GM19438 (cell line): ENCODE measurements around the gene BAG5.
A peak's percentile ranks its signal among the peaks of the same experiment; 100 is the strongest.

ENCODE experiments used
- ATAC-seq: cut with Tn5 transposase; IDR thresholded peaks from one replicate; pipeline ENCODE4 v1.9.1; 2021; ENCODE audit warnings: low read depth; ENCODE audit not compliant: unreplicated experiment

Gene BAG5

DNA sequence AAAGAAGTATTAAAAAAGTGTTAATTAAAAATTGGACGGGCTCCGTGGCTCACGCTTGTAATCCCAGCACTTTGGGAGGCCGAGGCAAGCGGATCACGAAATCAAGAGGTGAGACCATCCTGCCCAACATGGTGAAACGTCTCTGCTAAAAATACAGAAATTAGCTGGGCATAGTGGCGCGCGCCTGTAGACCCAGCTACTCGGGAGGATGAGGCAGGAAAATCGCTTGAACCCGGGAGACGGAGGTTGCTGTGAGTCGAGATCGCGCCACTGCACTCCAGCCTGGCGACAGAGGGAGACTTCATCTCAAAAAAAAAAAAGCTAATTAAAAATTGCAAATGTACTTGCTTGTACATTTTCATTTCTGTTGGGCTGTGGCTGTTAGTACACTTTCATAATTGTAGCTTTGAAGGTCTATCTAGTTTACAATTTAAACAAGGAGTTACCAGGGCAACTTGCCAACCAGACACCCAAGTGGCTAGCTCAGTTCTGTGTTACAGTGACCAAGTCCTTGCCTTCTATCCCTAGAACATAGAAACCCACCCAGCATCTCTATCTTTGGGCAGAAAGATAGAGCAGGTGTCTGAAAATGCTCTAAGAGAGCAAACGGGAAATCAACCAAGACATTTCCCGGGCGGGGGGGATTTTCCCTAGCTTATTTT, 1.5 kb upstream of the BAG5 start:
- no peak for ATAC-seq

DNA sequence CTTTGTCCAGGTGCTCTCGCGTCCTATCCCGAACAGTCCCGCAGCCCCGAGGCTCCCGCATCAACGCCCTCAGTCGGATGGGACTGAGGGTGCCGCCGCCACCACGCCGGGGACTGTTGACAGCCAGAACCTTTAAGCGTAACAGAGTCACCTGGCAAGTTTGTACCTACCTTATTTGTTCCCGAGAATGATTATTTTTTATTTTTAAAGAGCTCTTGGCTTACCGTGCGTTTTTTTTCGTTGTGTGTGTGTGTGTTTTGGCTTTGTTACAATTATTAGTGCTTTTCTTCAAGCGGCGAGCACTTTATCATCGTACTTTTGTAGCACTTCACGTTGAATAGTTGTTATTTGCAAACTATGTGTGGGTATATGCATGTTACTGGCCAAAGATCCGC, 766 bp upstream of the BAG5 start:
- no peak for ATAC-seq

DNA sequence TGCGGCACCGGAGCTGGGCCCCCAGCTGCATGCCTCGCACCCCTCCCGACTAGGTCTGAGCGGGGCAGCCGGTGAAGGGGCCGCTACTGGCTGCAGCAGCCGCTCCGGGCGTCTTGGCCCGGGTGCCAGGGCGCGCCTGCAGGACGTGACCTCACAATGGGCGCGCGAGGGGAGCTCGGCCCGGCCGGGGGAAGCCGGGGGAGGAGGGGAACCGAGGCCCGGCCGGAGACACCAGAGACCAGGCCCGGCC, 353 bp downstream of the BAG5 start:
- peak; percentile 21 for ATAC-seq

DNA sequence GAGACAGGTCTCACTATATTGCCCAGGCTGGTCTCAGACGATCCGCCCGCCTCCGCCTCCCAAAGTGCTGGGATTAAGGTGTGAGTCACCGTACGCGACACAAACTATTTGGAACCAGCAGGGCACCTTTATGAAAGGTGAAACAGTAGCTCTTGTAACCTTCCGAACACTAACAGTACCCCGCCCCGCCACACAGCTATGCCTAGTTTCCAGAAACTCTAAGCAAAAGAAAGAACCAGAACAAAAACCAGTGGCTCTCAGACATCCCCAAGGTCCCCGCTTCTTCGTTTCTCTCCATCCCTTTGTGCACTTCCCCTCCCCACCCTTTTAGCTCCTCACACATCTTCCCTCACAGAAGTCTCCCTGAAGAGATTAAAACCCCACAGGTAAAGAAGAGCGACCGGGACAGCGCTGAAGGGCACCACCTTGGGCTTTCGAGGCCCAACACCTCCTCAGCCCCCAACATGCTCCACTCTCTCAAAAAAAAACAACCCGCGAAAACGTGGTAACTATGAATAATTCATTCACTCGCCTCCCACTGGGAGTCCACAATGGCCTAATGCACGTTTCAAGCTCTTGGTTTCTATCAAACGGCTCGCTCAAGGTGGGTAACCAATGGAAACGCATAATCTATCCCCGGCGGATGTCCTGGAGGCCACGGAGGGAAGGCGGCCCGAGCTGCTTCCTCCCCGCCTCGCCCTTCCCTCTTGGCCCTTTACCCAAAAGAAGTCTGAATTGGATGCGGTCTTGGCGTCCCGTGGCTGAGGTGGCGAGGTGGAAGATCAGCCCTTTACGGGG, 877 bp downstream of the BAG5 start:
- ATAC-seq, result peak; percentile 25

GRCh38 chr14:103560691-103561090, 1.8 kb downstream of the BAG5 start:
- no peak for ATAC-seq

DNA sequence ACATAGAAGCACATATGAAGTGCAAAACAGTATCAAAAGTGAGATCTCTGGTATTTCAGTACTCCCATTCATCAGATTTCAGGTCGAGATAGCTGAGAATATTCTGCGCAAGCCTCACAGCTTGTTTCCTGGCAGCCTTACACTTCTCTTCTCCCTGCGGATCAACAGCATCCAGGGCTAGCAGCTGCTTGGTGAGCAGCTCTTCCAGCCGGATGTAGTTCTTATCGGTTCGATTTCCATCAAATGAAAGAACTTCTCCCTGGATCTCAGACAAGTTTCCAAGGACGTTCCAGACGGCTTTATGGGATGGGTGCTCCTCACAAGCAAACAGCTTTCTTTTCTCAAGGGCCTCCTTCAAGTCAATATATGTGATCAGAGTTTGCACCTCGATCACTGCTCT, 2.7 kb downstream of the BAG5 start:
- no peak for ATAC-seq

DNA sequence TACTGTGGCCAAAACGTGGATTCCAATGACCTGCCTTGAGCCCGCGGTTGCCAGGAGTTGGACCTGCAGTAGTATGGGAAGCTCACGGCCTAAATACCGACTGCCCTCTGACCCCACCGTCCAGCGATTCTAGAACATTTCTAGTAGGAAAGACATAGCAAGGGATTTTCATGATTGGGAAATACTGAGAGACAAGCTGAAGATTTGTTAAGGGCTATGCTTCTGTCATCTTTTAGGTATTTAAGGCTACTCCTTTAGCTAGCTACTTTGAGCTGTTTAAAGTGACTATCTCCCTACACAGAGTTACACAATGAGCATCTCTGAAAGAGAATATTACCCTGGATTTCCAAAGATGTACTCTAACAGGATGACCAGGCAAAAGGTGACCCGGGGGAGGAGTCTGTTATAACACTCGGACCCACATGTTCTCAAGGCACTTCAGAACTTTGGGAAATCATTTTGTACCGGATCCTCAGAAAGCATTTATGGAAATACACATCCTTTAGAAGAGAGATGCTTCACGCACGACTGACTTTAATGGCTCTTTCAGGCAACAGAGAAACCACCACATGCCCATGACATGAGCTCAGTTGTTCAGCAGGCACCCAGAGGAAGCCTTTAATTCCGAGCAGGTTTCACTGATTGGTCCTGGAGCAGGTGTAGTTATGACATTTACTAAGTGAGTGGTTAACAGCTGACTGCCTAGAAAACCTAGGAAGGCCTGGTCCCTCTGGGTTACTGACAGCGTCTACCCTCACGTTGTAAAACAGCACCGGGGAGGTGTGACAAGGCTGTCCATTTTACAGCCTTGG, 4.2 kb downstream of the BAG5 start:
- ATAC-seq, result no peak

DNA sequence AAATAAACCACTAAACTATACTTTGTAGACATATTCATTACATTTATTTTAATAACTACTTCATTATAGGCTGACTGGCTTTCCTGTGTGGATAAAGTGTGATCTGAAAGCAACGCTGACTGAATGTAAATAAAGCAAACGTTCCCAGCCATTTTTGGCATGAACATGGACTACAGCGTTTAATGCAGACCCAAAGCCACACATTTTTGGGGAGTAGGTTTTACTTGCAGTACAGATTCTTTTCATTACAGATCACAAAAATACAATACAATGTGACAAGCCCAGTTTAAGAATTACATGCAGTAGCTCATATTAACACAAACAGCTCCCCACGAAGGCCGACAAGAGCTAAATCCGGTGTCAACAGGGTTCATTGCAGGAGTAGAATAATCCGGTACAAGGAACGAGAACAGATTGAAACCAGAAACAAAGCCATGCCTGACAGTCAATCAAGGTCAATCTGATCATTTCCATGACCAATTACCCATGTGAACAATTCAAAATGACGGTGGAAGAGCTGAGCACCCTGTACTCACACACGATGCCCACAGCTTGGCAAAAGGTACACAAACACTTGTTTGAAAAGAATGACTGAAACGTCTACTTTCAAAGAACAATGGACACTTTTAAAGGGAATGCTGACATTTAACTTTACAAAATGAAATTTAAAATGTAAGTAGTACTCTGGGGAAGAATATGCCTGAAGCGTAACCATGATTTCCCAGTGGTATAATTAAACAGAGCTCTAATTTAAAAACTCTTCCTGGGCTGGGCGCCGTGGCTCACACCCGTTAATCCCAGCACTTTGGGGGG, 5.3 kb downstream of the BAG5 start:
- ATAC-seq, result no peak

DNA sequence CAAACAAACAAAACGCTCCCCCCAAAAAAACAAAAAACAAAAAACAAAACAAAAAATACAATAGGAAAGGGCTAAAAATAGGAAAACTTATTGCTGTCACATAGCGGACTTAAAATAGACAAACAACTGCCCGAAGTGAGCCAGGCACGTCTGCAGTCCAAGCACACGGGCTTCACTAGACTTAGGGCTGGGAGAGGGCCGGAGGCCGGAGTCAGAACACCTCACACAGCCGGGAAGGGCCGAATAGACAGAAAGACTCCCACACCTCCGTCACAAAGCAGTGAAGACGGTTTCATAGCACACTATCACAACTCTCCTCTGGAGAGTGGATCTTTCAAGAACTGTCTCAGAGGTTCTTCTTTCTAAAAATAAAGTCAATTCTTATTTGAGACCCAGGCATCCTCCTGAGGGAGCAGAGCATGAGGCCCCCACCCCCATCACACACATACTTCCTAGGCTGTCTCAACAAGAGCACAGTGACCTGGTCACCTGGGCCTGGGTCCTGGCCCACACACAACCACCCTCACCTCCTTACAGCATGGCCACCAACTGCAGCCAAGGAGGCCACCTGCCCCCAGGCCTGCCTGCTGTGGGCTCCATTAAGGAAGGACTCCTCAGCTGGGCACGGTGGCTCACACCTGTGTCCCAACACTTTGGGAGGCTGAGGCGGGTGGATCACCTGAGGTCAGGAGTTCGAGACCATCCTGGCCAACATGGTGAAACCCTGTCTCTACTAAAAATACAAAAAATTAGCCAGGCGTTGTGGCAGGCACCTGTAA, 6.7 kb downstream of the BAG5 start:
- no peak for ATAC-seq

DNA sequence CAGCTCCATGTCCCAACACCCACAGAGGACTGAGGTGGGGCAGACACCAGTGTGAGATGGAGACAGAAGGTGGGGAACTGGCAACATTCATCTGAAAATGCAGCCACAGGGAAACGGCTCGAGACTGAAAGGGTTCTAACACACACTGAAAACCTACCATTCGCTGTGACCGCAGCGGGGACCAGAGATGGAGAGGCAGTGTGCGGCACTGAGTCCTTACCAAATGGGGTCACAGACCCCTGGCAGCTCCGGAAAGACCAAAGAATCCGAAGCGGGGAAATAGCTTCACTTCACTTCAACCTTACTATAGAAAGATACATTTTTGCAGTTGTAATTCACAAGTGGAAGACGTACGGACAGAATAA, 9.6 kb downstream of the BAG5 start:
- no peak for ATAC-seq

DNA sequence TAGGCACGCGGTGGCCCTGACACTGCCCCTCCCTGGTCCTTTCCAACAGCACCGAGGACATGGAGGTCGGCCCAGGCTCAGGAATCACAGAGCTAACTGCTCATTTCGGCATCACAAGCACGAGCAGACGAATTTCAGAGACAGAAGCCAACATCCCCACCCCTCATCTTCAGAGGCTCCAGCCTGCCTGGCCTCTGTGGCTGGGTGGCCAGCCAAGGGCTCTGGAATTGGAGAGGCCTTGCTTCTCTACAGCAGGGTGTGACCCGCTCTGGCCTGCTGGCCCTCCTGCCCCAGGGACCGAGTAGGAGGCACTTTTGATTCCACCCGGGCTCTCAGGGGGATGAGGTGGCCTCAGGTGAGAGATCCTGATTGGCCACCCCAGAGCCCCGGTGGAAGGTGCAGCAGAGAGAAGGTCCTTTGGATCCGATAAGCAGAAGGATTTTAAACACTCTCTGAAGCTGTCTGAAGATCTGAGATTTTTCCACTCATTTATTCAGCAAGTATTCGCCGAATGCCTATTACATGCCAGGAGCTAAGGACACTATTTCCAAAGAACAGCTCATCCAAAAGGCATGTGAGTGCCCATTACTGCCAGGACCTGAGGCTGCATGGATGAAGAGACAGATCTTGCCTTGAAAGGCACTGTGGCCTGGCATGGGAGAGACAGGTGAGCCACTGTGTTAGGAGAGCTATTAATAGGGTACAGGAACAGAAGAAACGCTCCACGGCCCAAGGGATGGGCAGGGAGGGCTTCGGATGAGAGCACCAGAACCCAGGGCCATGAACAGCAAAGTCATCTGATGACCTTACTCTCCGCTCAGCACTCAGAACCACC, 10.2 kb downstream of the BAG5 start:
- no peak for ATAC-seq

GRCh38 chr14:103551338-103551762, 11.1 kb downstream of the BAG5 start:
- ATAC-seq, result no peak

DNA sequence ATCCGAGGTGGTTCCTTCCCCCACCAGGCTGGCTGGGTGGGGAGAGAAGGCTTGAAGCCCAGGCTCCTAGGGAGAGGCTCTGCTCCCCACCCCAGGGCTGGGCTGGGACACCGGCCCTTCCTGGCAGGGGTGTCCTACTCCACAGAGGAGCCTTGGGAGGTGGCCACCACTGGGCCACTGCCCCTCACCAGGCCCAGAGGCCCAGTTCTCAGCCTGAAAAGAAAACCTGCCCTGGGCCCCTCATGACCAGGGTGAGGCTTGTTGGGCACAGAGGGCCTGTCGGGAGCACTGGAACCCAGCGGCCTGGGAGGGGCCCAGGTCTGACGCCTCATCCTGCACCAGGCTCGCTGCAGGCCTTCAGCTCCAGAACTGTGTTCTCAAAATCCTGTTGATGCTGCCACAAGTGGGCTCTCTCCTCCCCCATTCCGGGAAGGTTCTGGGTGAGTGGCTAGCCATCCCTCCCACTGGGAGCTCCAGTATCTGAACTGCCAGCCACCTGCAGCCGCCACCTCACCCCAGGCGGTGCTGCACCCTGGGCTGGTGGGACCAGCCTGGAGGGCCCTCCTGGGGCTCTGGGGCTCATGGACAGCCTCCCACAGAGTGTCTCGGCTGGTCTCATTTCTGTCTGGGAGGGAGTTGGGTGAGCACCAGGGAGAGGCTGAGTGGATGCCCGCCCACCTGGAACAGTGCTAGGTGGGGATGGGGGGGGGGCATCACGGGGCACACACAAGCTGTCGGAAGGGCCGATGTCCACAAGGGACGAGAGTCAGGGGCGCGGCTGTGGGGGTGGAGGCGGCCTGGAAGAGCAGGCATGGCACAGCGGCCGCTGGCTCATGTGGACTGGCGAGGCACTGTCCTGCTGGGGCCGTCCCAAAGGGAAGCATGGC, 11.8 kb downstream of the BAG5 start:
- ATAC-seq, result no peak

GRCh38 chr14:103549361-103550311, 12.8 kb downstream of the BAG5 start:
- ATAC-seq, result no peak

- ATAC-seq, result no peak
Observed at GRCh38 chr14:103548463-103549351, 13.8 kb downstream of the BAG5 start.

GRCh38 chr14:103547941-103548462, 14.5 kb downstream of the BAG5 start:
- ATAC-seq, result no peak
